PFSK-1 (cell line): ENCODE results near the gene ADAMTS14.

Source experiments
- POLR2AphosphoS5 ChIP-seq: IDR thresholded peaks from 2 replicates; pipeline ENCODE4 v1.6.1; 2012; ENCODE audit warnings: low read depth, mild to moderate bottlenecking, control low read depth, low read length, moderate library complexity
- REST ChIP-seq, 2 experiments: IDR thresholded peaks; 2 replicates each; pipeline versions ENCODE4 v1.6.1 to v1.8.0; 2011 to 2012; ENCODE audit warnings: low read depth in 2 of 2, low read length in 2 of 2, control low read depth in 1 of 2, inconsistent platforms in 1 of 2, mild to moderate bottlenecking in 1 of 2, moderate library complexity in 1 of 2; ENCODE audit not compliant: insufficient read depth in 1 of 2

GRCh38 chr10:70751356-70751755 lies 79.0 kb downstream of the ADAMTS14 start:
- TF ChIP-seq POLR2AphosphoS5 (no peak), REST (IDR thresholded peaks at IDR 0.05; ENCODE audit: insufficient read depth in 1 of 2, low read depth in 2 of 2, low read length in 2 of 2) (no peak)
